ENCODE data around the gene FREM1. TPM values are rescaled to one million over a fixed set of nuclear protein-coding genes. Genes with fewer than 3 reads are reported as not detected.

The FREM1 gene
- total RNA-seq, 1 donor from 2014 or later = 0.52 TPM

GRCh38 chr9:14814249-14814628 is 96.0 kb downstream of the FREM1 start:
- FAIRE-seq (no peak), DNase-seq (ENCODE audit: low read depth) (no peak)
- H3K27ac Mint-ChIP-seq (ENCODE audit: unreplicated experiment) = no peak overlapping the region
- Histone ChIP-seq H3K79me2 (ENCODE audit: insufficient read depth, low read length) (no peaks in the 10 kb centered on the region), H3K27me3 (ENCODE audit: insufficient read depth, low read length) (no peaks in the 10 kb centered on the region), H3K4me1 (ENCODE audit: insufficient read depth, low read length) (peaks cover 21% of the 10 kb centered on the region), H3K36me3 (ENCODE audit: insufficient read depth, low read length) (no peaks in the 10 kb centered on the region), H3K9me3 (ENCODE audit: insufficient read depth, low read depth, low read length) (no peaks in the 10 kb centered on the region), H3K4me3 (ENCODE audit: insufficient read depth, low read depth, low read length) (no peak overlapping the region), H2AFZ (ENCODE audit: low read depth, low read length) (no peak overlapping the region), H3K27ac (ENCODE audit: low read depth, low read length) (no peak overlapping the region), H3K9ac (ENCODE audit: low read length) (no peak overlapping the region), H4K20me1 (ENCODE audit: insufficient read depth, low read length) (no peaks in the 10 kb centered on the region), H3K4me2 (ENCODE audit: low read length) (no peak overlapping the region)
- TF ChIP-seq CTCF (IDR thresholded peaks at IDR 0.05; ENCODE audit: insufficient read depth, low read depth, low read length) = no peak
- TF ChIP-seq EZH2 (IDR thresholded peaks at IDR 0.05; ENCODE audit: insufficient read depth, low read length) = no peak
- H3K9me3 Mint-ChIP-seq (ENCODE audit: unreplicated experiment) = no peaks in the 10 kb centered on the region
- H3K4me1 Mint-ChIP-seq (ENCODE audit: low read depth, unreplicated experiment) = peaks cover 3% of the 10 kb centered on the region
- H3K4me3 Mint-ChIP-seq (ENCODE audit: unreplicated experiment) = no peak overlapping the region
- H3K27me3 Mint-ChIP-seq (ENCODE audit: low read depth, unreplicated experiment) = no peaks in the 10 kb centered on the region
- no peaks in the 10 kb centered on the region for H3K36me3 Mint-ChIP-seq (ENCODE audit: low read depth, unreplicated experiment)

- DNase-seq (ENCODE audit: low read depth) (peak; percentile 16), FAIRE-seq (peak; percentile 29)
- no peaks in the 10 kb centered on the region for H3K27me3 Mint-ChIP-seq (ENCODE audit: low read depth, unreplicated experiment)
- Histone ChIP-seq H3K4me3 (ENCODE audit: insufficient read depth, low read depth, low read length) (peak overlapping the region; percentile 29), H3K9me3 (ENCODE audit: insufficient read depth, low read depth, low read length) (no peaks in the 10 kb centered on the region), H3K27ac (ENCODE audit: low read depth, low read length) (peak overlapping the region; percentile 32), H4K20me1 (ENCODE audit: insufficient read depth, low read length) (no peaks in the 10 kb centered on the region), H3K9ac (ENCODE audit: low read length) (peak overlapping the region; percentile 44), H3K36me3 (ENCODE audit: insufficient read depth, low read length) (no peaks in the 10 kb centered on the region), H3K27me3 (ENCODE audit: insufficient read depth, low read length) (no peaks in the 10 kb centered on the region), H3K4me1 (ENCODE audit: insufficient read depth, low read length) (peaks cover 21% of the 10 kb centered on the region), H2AFZ (ENCODE audit: low read depth, low read length) (peak overlapping the region; percentile 55), H3K79me2 (ENCODE audit: insufficient read depth, low read length) (no peaks in the 10 kb centered on the region), H3K4me2 (ENCODE audit: low read length) (peak overlapping the region; percentile 76)
- no peaks in the 10 kb centered on the region for H3K9me3 Mint-ChIP-seq (ENCODE audit: unreplicated experiment)
- H3K4me1 Mint-ChIP-seq (ENCODE audit: low read depth, unreplicated experiment) = peaks cover 3% of the 10 kb centered on the region
- H3K4me3 Mint-ChIP-seq (ENCODE audit: unreplicated experiment) = no peak overlapping the region
- TF ChIP-seq EZH2 (IDR thresholded peaks at IDR 0.05; ENCODE audit: insufficient read depth, low read length) = no peak
- no peaks in the 10 kb centered on the region for H3K36me3 Mint-ChIP-seq (ENCODE audit: low read depth, unreplicated experiment)
- no peak overlapping the region for H3K27ac Mint-ChIP-seq (ENCODE audit: unreplicated experiment)
Measured at GRCh38 chr9:14813336-14814248, 96.6 kb downstream of the FREM1 start.

- H3K4me2 ChIP-seq (ENCODE audit: low read length) = peak overlapping the region; percentile 76
- Mint-ChIP-seq H3K27me3 (ENCODE audit: low read depth, unreplicated experiment) (no peaks in the 10 kb centered on the region), H3K9me3 (ENCODE audit: unreplicated experiment) (no peaks in the 10 kb centered on the region), H3K36me3 (ENCODE audit: low read depth, unreplicated experiment) (no peaks in the 10 kb centered on the region), H3K27ac (ENCODE audit: unreplicated experiment) (no peak overlapping the region), H3K4me1 (ENCODE audit: low read depth, unreplicated experiment) (peaks cover 3% of the 10 kb centered on the region), H3K4me3 (ENCODE audit: unreplicated experiment) (no peak overlapping the region)
- H4K20me1 ChIP-seq (ENCODE audit: insufficient read depth, low read length) = no peaks in the 10 kb centered on the region
- peak overlapping the region; percentile 30 for H2AFZ ChIP-seq (ENCODE audit: low read depth, low read length)
- no peaks in the 10 kb centered on the region for H3K27me3 ChIP-seq (ENCODE audit: insufficient read depth, low read length)
- DNase-seq (ENCODE audit: low read depth) (no peak), FAIRE-seq (no peak)
- H3K36me3 ChIP-seq (ENCODE audit: insufficient read depth, low read length) = no peaks in the 10 kb centered on the region
- H3K9me3 ChIP-seq (ENCODE audit: insufficient read depth, low read depth, low read length) = no peaks in the 10 kb centered on the region
- peak overlapping the region; percentile 29 for H3K4me3 ChIP-seq (ENCODE audit: insufficient read depth, low read depth, low read length)
- peak overlapping the region; percentile 32 for H3K27ac ChIP-seq (ENCODE audit: low read depth, low read length)
- H3K9ac ChIP-seq (ENCODE audit: low read length) = peak overlapping the region; percentile 44
- TF ChIP-seq CTCF (IDR thresholded peaks at IDR 0.05; ENCODE audit: insufficient read depth, low read depth, low read length) = no peak
- TF ChIP-seq EZH2 (IDR thresholded peaks at IDR 0.05; ENCODE audit: insufficient read depth, low read length) = no peak
- H3K4me1 ChIP-seq (ENCODE audit: insufficient read depth, low read length) = peaks cover 21% of the 10 kb centered on the region
- H3K79me2 ChIP-seq (ENCODE audit: insufficient read depth, low read length) = no peaks in the 10 kb centered on the region
Measured at GRCh38 chr9:14812806-14813205, 97.4 kb downstream of the FREM1 start.
